GM12878 (cell line): ENCODE measurements around the gene MAFF. TPM values are rescaled to one million over a fixed set of nuclear protein-coding genes. Genes with fewer than 3 reads are reported as not detected.

Source experiments
- ASH2L ChIP-seq: fragments of 300-600, 200-600 bp; sonication (generic); IDR thresholded peaks from 2 replicates; pipeline ENCODE4 v1.6.1; 2017; ENCODE audit warnings: low read depth, mild to moderate bottlenecking, borderline replicate concordance
- CHD1 ChIP-seq: IDR thresholded peaks from 2 replicates; pipeline ENCODE4 v1.6.1; 2012; ENCODE audit warnings: low read depth, low read length, improper control_type of control experiment
- JUNB ChIP-seq: IDR thresholded peaks from 2 replicates; pipeline ENCODE4 v1.6.1; 2016; ENCODE audit warnings: antibody characterized with exemption, mild to moderate bottlenecking
- KAT2A ChIP-seq: conservative IDR thresholded peaks from 2 replicates; pipeline ENCODE4 v1.6.1; 2011; ENCODE audit warnings: low read depth, low read length; ENCODE audit not compliant: control insufficient read depth
- MTA2 ChIP-seq: fragments of 450-650 bp; IDR thresholded peaks from 2 replicates; pipeline ENCODE4 v1.6.1; 2016; ENCODE audit warnings: low read depth, mild to moderate bottlenecking, moderate library complexity
- MYC ChIP-seq: IDR thresholded peaks from 2 replicates; pipeline ENCODE4 v1.6.1; 2011; ENCODE audit warnings: mild to moderate bottlenecking, low read length, moderate library complexity, inconsistent platforms; ENCODE audit not compliant: insufficient read depth, insufficient replicate concordance, insufficient read length, severe bottlenecking
- NBN ChIP-seq: fragments of 450-650 bp; IDR thresholded peaks from 2 replicates; pipeline ENCODE4 v1.6.1; 2016
- NFIC ChIP-seq: IDR thresholded peaks from 2 replicates; pipeline ENCODE4 v1.6.1; 2012; ENCODE audit warnings: low read depth, mild to moderate bottlenecking, inconsistent platforms, low read length, moderate library complexity
- NFYB ChIP-seq: IDR thresholded peaks from 2 replicates; pipeline ENCODE4 v1.6.1; 2011; ENCODE audit warnings: low read depth, mild to moderate bottlenecking, low read length, improper control_type of control experiment, moderate library complexity; ENCODE audit not compliant: insufficient read depth
- NRF1 ChIP-seq: conservative IDR thresholded peaks from 2 replicates; pipeline ENCODE4 v1.6.1; 2011; ENCODE audit warnings: mild to moderate bottlenecking, low read depth, low read length, improper control_type of control experiment
- RAD21 ChIP-seq: IDR thresholded peaks from 2 replicates; pipeline ENCODE4 v1.6.1; 2011; ENCODE audit warnings: mild to moderate bottlenecking, low read depth, low read length, moderate library complexity; ENCODE audit not compliant: insufficient read depth
- RELA ChIP-seq: fragments of 450-650 bp; IDR thresholded peaks from 2 replicates; pipeline ENCODE4 v1.8.0; 2014; ENCODE audit warnings: borderline replicate concordance; ENCODE audit not compliant: partially characterized antibody
- SMAD5 ChIP-seq: IDR thresholded peaks from 2 replicates; pipeline ENCODE4 v1.6.1; 2016; ENCODE audit warnings: antibody characterized with exemption, low read depth
- SMARCA5 ChIP-seq: fragments of 450-650 bp; IDR thresholded peaks from 2 replicates; pipeline ENCODE4 v1.6.1; 2017; ENCODE audit warnings: mild to moderate bottlenecking
- SREBF1 ChIP-seq: IDR thresholded peaks from 2 replicates; pipeline ENCODE4 v1.6.1; 2012; ENCODE audit warnings: mild to moderate bottlenecking, low read length
- WRNIP1 ChIP-seq: IDR thresholded peaks from 2 replicates; pipeline ENCODE4 v1.6.1; 2011; ENCODE audit warnings: low read depth, low read length, improper control_type of control experiment, borderline replicate concordance
- YY1 ChIP-seq: IDR thresholded peaks from 2 replicates; pipeline ENCODE4 v1.6.1; 2011; ENCODE audit warnings: low read depth, mild to moderate bottlenecking, low read length
- ZNF207 ChIP-seq: fragments of 450-650 bp; IDR thresholded peaks from 2 replicates; pipeline ENCODE4 v1.6.1; 2014; ENCODE audit warnings: antibody characterized with exemption, mild to moderate bottlenecking, borderline replicate concordance
- ZNF217 ChIP-seq: fragments of 450-650 bp; IDR thresholded peaks from 2 replicates; pipeline ENCODE4 v1.6.1; 2017; ENCODE audit warnings: antibody characterized with exemption, mild to moderate bottlenecking
- ZNF384 ChIP-seq: IDR thresholded peaks from 2 replicates; pipeline ENCODE4 v1.6.1; 2012; ENCODE audit warnings: low read depth, mild to moderate bottlenecking, low read length, improper control_type of control experiment, borderline replicate concordance
- polyA plus RNA-seq, 11 experiments: library from polyadenylated mRNA; depleted of rRNA in 4 of 11; unstranded in 6 of 11; stranded (reverse) in 5 of 11; fragments of >200 nt; fragmentation: Nextera tagmentation in 4 of 11; fragmentation: Illumina TruSeq in 1 of 11; extraction: Ambion mirVana in 4 of 11; extraction: Trizol in 1 of 11; gene quantifications; 1 replicate in 1 of 11; 2 replicates in 10 of 11; pipeline versions ENCODE4 v1.2.1 to v1.2.3, GENCODE V29; 2011 to 2016; ENCODE audit warnings: inconsistent platforms in 2 of 11, missing spikeins in 2 of 11, low read depth in 1 of 11
- total RNA-seq, 4 experiments: library from RNA; depleted of rRNA in 3 of 4; stranded (reverse); fragments of >200 nt in 3 of 4; fragmentation: Illumina TruSeq in 1 of 4; extraction: Trizol in 1 of 4; gene quantifications; 2 replicates each; pipeline versions ENCODE4 v1.2.1 to v1.2.3, GENCODE V29; 2013 to 2021
- TF ChIP-seq, protein P1 (sequence below), 3 experiments: IDR thresholded peaks in 2 of 3; conservative IDR thresholded peaks in 1 of 3; 2 replicates each; pipeline ENCODE4 v1.5.1; 2011; ENCODE audit warnings: low read depth in 3 of 3, low read length in 3 of 3, mild to moderate bottlenecking in 3 of 3, control low read depth in 2 of 3, moderate library complexity in 2 of 3, inconsistent platforms in 1 of 3, mixed read lengths in 1 of 3; ENCODE audit not compliant: control insufficient read depth in 2 of 3, insufficient read depth in 1 of 3; ENCODE audit errors: extremely low read depth in 1 of 3
- TF ChIP-seq, protein P2 (sequence below): fragments of 450-650 bp; IDR thresholded peaks from 2 replicates; pipeline ENCODE4 v1.6.1; 2014; ENCODE audit warnings: mild to moderate bottlenecking
- TF ChIP-seq, protein P3 (sequence below): IDR thresholded peaks from 2 replicates; pipeline ENCODE4 v1.6.1; 2012; ENCODE audit warnings: low read depth, low read length, improper control_type of control experiment
- TF ChIP-seq, protein P4 (sequence below): fragments of 450-650 bp; formaldehyde crosslinking; IDR thresholded peaks from 2 replicates; pipeline ENCODE4 v1.5.0; 2022; ENCODE audit warnings: mild to moderate bottlenecking, missing genetic modification characterization

The MAFF gene
- total and polyA plus RNA-seq, 10 of the 15 experiments (the other 5 are each of a cell fraction or from before 2014, with no cell fraction given) = 0.22 to 2.3 (median 0.81) TPM; not detected in 1

DNA sequence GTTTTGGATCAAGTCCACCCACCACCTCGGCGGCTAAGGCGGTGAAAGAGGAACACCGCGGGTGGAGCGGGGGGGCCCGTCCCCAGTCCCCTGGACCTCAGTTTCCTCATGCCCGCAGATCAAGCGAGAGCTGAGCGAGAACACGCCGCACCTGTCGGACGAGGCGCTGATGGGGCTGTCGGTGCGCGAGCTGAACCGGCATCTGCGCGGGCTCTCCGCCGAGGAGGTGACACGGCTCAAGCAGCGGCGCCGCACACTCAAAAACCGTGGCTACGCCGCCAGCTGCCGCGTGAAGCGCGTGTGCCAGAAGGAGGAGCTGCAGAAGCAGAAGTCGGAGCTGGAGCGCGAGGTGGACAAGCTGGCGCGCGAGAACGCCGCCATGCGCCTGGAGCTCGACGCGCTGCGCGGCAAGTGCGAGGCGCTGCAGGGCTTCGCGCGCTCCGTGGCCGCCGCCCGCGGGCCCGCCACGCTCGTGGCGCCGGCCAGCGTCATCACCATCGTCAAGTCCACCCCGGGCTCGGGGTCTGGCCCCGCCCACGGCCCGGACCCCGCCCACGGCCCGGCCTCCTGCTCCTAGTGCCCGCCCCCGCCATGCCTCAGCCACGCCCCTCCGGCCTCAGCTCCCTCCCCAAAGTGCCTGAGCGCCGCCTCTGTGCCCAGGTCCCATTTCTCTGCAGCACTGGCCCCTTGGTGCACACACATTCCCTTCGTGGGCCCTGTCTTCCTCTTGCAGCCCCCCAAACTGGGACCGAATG lies 12.7 kb downstream of the MAFF start (continued):
- TF ChIP-seq KAT2A = no peak
- TF ChIP-seq SMAD5 = no peak
- TF ChIP-seq NBN = no peak
- no peak for TF ChIP-seq NFYB
- no peak for TF ChIP-seq RELA
- no peak for TF ChIP-seq RAD21
- no peak for TF ChIP-seq MYC
- no peak for TF ChIP-seq SREBF1
- TF ChIP-seq, protein P1, sequence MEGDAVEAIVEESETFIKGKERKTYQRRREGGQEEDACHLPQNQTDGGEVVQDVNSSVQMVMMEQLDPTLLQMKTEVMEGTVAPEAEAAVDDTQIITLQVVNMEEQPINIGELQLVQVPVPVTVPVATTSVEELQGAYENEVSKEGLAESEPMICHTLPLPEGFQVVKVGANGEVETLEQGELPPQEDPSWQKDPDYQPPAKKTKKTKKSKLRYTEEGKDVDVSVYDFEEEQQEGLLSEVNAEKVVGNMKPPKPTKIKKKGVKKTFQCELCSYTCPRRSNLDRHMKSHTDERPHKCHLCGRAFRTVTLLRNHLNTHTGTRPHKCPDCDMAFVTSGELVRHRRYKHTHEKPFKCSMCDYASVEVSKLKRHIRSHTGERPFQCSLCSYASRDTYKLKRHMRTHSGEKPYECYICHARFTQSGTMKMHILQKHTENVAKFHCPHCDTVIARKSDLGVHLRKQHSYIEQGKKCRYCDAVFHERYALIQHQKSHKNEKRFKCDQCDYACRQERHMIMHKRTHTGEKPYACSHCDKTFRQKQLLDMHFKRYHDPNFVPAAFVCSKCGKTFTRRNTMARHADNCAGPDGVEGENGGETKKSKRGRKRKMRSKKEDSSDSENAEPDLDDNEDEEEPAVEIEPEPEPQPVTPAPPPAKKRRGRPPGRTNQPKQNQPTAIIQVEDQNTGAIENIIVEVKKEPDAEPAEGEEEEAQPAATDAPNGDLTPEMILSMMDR (IDR thresholded peaks at IDR 0.05 in 2 of 3, conservative IDR thresholded peaks at IDR 0.05 in 1 of 3; ENCODE audit: control insufficient read depth in 2 of 3, extremely low read depth in 1 of 3, insufficient read depth in 1 of 3, low read depth in 3 of 3, low read length in 3 of 3) = peak in 1 of 3 experiments; percentile 10; a peak in 2 of 6 replicates
- TF ChIP-seq NRF1 = no peak
- no peak for TF ChIP-seq ZNF207
- TF ChIP-seq NFIC = no peak
- TF ChIP-seq, protein P2, sequence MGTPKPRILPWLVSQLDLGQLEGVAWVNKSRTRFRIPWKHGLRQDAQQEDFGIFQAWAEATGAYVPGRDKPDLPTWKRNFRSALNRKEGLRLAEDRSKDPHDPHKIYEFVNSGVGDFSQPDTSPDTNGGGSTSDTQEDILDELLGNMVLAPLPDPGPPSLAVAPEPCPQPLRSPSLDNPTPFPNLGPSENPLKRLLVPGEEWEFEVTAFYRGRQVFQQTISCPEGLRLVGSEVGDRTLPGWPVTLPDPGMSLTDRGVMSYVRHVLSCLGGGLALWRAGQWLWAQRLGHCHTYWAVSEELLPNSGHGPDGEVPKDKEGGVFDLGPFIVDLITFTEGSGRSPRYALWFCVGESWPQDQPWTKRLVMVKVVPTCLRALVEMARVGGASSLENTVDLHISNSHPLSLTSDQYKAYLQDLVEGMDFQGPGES = no peak
- TF ChIP-seq, protein P3, sequence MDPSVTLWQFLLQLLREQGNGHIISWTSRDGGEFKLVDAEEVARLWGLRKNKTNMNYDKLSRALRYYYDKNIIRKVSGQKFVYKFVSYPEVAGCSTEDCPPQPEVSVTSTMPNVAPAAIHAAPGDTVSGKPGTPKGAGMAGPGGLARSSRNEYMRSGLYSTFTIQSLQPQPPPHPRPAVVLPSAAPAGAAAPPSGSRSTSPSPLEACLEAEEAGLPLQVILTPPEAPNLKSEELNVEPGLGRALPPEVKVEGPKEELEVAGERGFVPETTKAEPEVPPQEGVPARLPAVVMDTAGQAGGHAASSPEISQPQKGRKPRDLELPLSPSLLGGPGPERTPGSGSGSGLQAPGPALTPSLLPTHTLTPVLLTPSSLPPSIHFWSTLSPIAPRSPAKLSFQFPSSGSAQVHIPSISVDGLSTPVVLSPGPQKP = no peak
- peak; percentile 28; the same call in 1 of the 2 replicates for TF ChIP-seq MTA2
- TF ChIP-seq WRNIP1 = no peak
- TF ChIP-seq YY1 = peak; percentile 56; the same call in 1 of the 2 replicates
- no peak for TF ChIP-seq ZNF217
- no peak for TF ChIP-seq CHD1
- TF ChIP-seq, protein P4, sequence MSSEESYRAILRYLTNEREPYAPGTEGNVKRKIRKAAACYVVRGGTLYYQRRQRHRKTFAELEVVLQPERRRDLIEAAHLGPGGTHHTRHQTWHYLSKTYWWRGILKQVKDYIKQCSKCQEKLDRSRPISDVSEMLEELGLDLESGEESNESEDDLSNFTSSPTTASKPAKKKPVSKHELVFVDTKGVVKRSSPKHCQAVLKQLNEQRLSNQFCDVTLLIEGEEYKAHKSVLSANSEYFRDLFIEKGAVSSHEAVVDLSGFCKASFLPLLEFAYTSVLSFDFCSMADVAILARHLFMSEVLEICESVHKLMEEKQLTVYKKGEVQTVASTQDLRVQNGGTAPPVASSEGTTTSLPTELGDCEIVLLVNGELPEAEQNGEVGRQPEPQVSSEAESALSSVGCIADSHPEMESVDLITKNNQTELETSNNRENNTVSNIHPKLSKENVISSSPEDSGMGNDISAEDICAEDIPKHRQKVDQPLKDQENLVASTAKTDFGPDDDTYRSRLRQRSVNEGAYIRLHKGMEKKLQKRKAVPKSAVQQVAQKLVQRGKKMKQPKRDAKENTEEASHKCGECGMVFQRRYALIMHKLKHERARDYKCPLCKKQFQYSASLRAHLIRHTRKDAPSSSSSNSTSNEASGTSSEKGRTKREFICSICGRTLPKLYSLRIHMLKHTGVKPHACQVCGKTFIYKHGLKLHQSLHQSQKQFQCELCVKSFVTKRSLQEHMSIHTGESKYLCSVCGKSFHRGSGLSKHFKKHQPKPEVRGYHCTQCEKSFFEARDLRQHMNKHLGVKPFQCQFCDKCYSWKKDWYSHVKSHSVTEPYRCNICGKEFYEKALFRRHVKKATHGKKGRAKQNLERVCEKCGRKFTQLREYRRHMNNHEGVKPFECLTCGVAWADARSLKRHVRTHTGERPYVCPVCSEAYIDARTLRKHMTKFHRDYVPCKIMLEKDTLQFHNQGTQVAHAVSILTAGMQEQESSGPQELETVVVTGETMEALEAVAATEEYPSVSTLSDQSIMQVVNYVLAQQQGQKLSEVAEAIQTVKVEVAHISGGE (CRISPR knock-in tag) = no peak
- TF ChIP-seq SMARCA5 = peak; percentile 72; the same call in 1 of the 2 replicates
- no peak for TF ChIP-seq JUNB
- no peak for TF ChIP-seq ASH2L
- no peak for TF ChIP-seq ZNF384
